GM12878 (cell line): ENCODE measurements around the gene DGAT2. TPM values are rescaled to one million over a fixed set of nuclear protein-coding genes. Genes with fewer than 3 reads are reported as not detected.

Source experiments
- ATAC-seq: fragments of 200-7000 bp; cut with Tn5 transposase; 3 replicates; pipeline ENCODE4 v1.9.1; 2020; ENCODE audit warnings: mild to moderate bottlenecking, moderate library complexity
- BruUV-seq: library from RNA; stranded (reverse); fragments of 400-500 nt; replicated peaks from 2 replicates; lab custom pipeline; 2021; lab: Mats Ljungman, UMichigan
- CTCF ChIA-PET: fragments of 300-600 bp; sonication (Branson Sonifier 250); formaldehyde crosslinking; extraction: SDS; loops from one replicate; lab custom pipeline; 2021; ENCODE audit warnings: inconsistent platforms; lab: Yijun Ruan, JAX
- POLR2A ChIA-PET: fragments of 350-600 bp; formaldehyde crosslinking; extraction: SDS; loops from one replicate; lab custom pipeline; 2021; ENCODE audit warnings: inconsistent platforms; lab: Charles Lee
- RAD21 ChIA-PET: fragments of 300-600 bp; sonication (Branson Sonifier 250); formaldehyde crosslinking; loops from one replicate; lab custom pipeline; 2023; ENCODE audit warnings: antibody characterized with exemption; ENCODE audit not compliant: unreplicated experiment; lab: Charles Lee
- SMC1A ChIA-PET: fragments of 300-600 bp; sonication (Branson Sonifier 250); formaldehyde crosslinking; loops from one replicate; lab custom pipeline; 2023; ENCODE audit not compliant: unreplicated experiment, uncharacterized antibody; lab: Charles Lee
- DNase-seq: peaks from one replicate; pipeline ENCODE4 v3.0.0-alpha.2; 2011; ENCODE audit warnings: low read depth, low spot score
- FAIRE-seq: peaks from 3 replicates; lab custom pipeline; 2011; peaks lifted over from hg19 to GRCh38; lab: Jason Lieb, UNC
- H2AFZ ChIP-seq: 2 replicates; pipeline ENCODE4 v1.6.0; 2011; ENCODE audit warnings: low read depth, low read length, control low read depth; ENCODE audit not compliant: control insufficient read depth
- H3K27ac ChIP-seq: 2 replicates; pipeline ENCODE4 v1.5.1; 2011; ENCODE audit warnings: control low read depth; ENCODE audit not compliant: control insufficient read depth, insufficient read depth
- H3K27me3 ChIP-seq, 2 experiments: replicated peaks in 1 of 2; 2 replicates each; pipeline versions ENCODE4 v1.6.0 to v1.6.1; 2011; ENCODE audit warnings: low read length in 1 of 2; ENCODE audit not compliant: control insufficient read depth in 2 of 2, insufficient read depth in 2 of 2
- H3K36me3 ChIP-seq, 2 experiments: 2 replicates each; pipeline ENCODE4 v1.5.1; 2011; ENCODE audit warnings: low read length in 1 of 2; ENCODE audit not compliant: control insufficient read depth in 2 of 2, insufficient read depth in 2 of 2
- H3K4me1 ChIP-seq: 2 replicates; pipeline ENCODE4 v1.6.1; 2011; ENCODE audit warnings: mild to moderate bottlenecking, low read length, moderate library complexity, mixed read lengths; ENCODE audit not compliant: control insufficient read depth, insufficient read depth
- H3K4me2 ChIP-seq: 2 replicates; pipeline ENCODE4 v1.6.0; 2011; ENCODE audit warnings: control low read depth; ENCODE audit not compliant: control insufficient read depth, insufficient read depth
- H3K4me3 ChIP-seq: fragments of 200-600 bp; sonication (generic); 2 replicates; pipeline ENCODE4 v1.5.1; 2016
- H3K79me2 ChIP-seq: 2 replicates; pipeline ENCODE4 v1.6.0; 2011; ENCODE audit warnings: low read length; ENCODE audit not compliant: control insufficient read depth, insufficient read depth
- H3K9ac ChIP-seq: 2 replicates; pipeline ENCODE4 v1.8.0; 2011; ENCODE audit warnings: low read length, control low read depth, mixed read lengths; ENCODE audit not compliant: control insufficient read depth, insufficient read depth
- H3K9me3 ChIP-seq: replicated peaks from 3 replicates; pipeline ENCODE4 v1.5.1; 2011; ENCODE audit warnings: mild to moderate bottlenecking, low read length; ENCODE audit not compliant: control insufficient read depth, insufficient read depth
- H4K20me1 ChIP-seq: 2 replicates; pipeline ENCODE4 v1.6.0; 2011; ENCODE audit not compliant: control insufficient read depth, insufficient read depth
- BCL11A ChIP-seq: IDR thresholded peaks from 2 replicates; pipeline ENCODE4 v1.6.1; 2011; ENCODE audit warnings: low read depth, low read length
- CBX5 ChIP-seq: sonication (generic); IDR thresholded peaks from 2 replicates; pipeline ENCODE4 v1.6.1; 2016; ENCODE audit warnings: low read depth, moderate library complexity, mild to moderate bottlenecking, inconsistent platforms
- CHD2 ChIP-seq: IDR thresholded peaks from 2 replicates; pipeline ENCODE4 v1.6.1; 2011; ENCODE audit warnings: low read depth, low read length, improper control_type of control experiment, borderline replicate concordance
- CREM ChIP-seq: IDR thresholded peaks from 2 replicates; pipeline ENCODE4 v1.6.1; 2014; ENCODE audit warnings: antibody characterized with exemption, low read depth
- EP300 ChIP-seq, 2 experiments: fragments of 150-350 bp in 1 of 2; IDR thresholded peaks; 2 replicates each; pipeline ENCODE4 v1.6.1; 2011 to 2012; ENCODE audit warnings: low read depth in 2 of 2, low read length in 2 of 2, borderline replicate concordance in 1 of 2, improper control_type of control experiment in 1 of 2, inconsistent platforms in 1 of 2; ENCODE audit not compliant: control insufficient read depth in 1 of 2
- HCFC1 ChIP-seq: fragments of 150-350 bp; IDR thresholded peaks from 2 replicates; pipeline ENCODE4 v1.6.1; 2014; ENCODE audit warnings: low read length
- IKZF1 ChIP-seq: fragments of 450-650 bp; conservative IDR thresholded peaks from 2 replicates; pipeline ENCODE4 v1.6.1; 2017; ENCODE audit warnings: antibody characterized with exemption, mild to moderate bottlenecking
- POLR2A ChIP-seq: IDR thresholded peaks from 2 replicates; pipeline ENCODE4 v1.6.1; 2011; ENCODE audit warnings: low read depth, mild to moderate bottlenecking, low read length
- POU2F2 ChIP-seq: IDR thresholded peaks from 3 replicates; pipeline ENCODE4 v1.6.1; 2011; ENCODE audit warnings: low read depth, mild to moderate bottlenecking, low read length, borderline replicate concordance
- RB1 ChIP-seq: fragments of 450-650 bp; formaldehyde crosslinking; IDR thresholded peaks from 2 replicates; pipeline ENCODE4 v1.6.1; 2017; ENCODE audit warnings: mild to moderate bottlenecking, borderline replicate concordance
- SMC3 ChIP-seq: IDR thresholded peaks from 2 replicates; pipeline ENCODE4 v1.6.1; 2011; ENCODE audit warnings: low read length, improper control_type of control experiment, borderline replicate concordance
- YBX1 ChIP-seq: fragments of 450-650 bp; IDR thresholded peaks from 2 replicates; pipeline ENCODE4 v1.6.1; 2016; ENCODE audit warnings: antibody characterized with exemption
- WGBS: methylation state at CpG from one replicate; pipeline ENCODE4 v1.1.6; 2016; ENCODE audit warnings: low lambda C conversion rate; ENCODE audit not compliant: insufficient replicate concordance, insufficient coverage; ENCODE audit errors: missing lambda C conversion rate; 5-methylcytosine and 5-hydroxymethylcytosine counted together
- in situ Hi-C: fragments of 300-500 bp; cut with MboI; formaldehyde crosslinking; loops from 9 replicates; pipeline ENCODE4 v1.14.3; 2018; ENCODE audit warnings: mixed read lengths
- intact Hi-C: fragments of 100-400 bp; cut with micrococcal nuclease; formaldehyde crosslinking; loops from one replicate; pipeline ENCODE4 v1.14.2; 2022; ENCODE audit not compliant: unreplicated experiment
- polyA plus RNA-seq, 11 experiments: library from polyadenylated mRNA; depleted of rRNA in 4 of 11; unstranded in 6 of 11; stranded (reverse) in 5 of 11; fragments of >200 nt; fragmentation: Nextera tagmentation in 4 of 11; fragmentation: Illumina TruSeq in 1 of 11; extraction: Ambion mirVana in 4 of 11; extraction: Trizol in 1 of 11; gene quantifications; 1 replicate in 1 of 11; 2 replicates in 10 of 11; pipeline versions ENCODE4 v1.2.1 to v1.2.3, GENCODE V29; 2011 to 2016; ENCODE audit warnings: inconsistent platforms in 2 of 11, missing spikeins in 2 of 11, low read depth in 1 of 11
- total RNA-seq, 4 experiments: library from RNA; depleted of rRNA in 3 of 4; stranded (reverse); fragments of >200 nt in 3 of 4; fragmentation: Illumina TruSeq in 1 of 4; extraction: Trizol in 1 of 4; gene quantifications; 2 replicates each; pipeline versions ENCODE4 v1.2.1 to v1.2.3, GENCODE V29; 2013 to 2021
- TF ChIP-seq, protein P1 (sequence below): fragments of 450-650 bp; IDR thresholded peaks from 2 replicates; pipeline ENCODE4 v1.6.1; 2017; ENCODE audit warnings: low read depth, mild to moderate bottlenecking, moderate library complexity
- TF ChIP-seq, protein P2 (sequence below): fragments of 150-350 bp; IDR thresholded peaks from 2 replicates; pipeline ENCODE4 v1.6.1; 2014; ENCODE audit warnings: mild to moderate bottlenecking, low read depth, low read length
- TF ChIP-seq, protein P3 (sequence below): fragments of 150-350 bp; IDR thresholded peaks from 2 replicates; pipeline ENCODE4 v1.6.1; 2016; ENCODE audit warnings: low read depth, low read length
- TF ChIP-seq, protein P4 (sequence below): fragments of 450-650 bp; IDR thresholded peaks from 2 replicates; pipeline ENCODE4 v1.6.1; 2016; ENCODE audit warnings: mild to moderate bottlenecking

The DGAT2 gene
- total and polyA plus RNA-seq, 10 of the 15 experiments (the other 5 are each of a cell fraction or from before 2014, with no cell fraction given): 5.1 to 25.9 (median 17.6) TPM

DNA sequence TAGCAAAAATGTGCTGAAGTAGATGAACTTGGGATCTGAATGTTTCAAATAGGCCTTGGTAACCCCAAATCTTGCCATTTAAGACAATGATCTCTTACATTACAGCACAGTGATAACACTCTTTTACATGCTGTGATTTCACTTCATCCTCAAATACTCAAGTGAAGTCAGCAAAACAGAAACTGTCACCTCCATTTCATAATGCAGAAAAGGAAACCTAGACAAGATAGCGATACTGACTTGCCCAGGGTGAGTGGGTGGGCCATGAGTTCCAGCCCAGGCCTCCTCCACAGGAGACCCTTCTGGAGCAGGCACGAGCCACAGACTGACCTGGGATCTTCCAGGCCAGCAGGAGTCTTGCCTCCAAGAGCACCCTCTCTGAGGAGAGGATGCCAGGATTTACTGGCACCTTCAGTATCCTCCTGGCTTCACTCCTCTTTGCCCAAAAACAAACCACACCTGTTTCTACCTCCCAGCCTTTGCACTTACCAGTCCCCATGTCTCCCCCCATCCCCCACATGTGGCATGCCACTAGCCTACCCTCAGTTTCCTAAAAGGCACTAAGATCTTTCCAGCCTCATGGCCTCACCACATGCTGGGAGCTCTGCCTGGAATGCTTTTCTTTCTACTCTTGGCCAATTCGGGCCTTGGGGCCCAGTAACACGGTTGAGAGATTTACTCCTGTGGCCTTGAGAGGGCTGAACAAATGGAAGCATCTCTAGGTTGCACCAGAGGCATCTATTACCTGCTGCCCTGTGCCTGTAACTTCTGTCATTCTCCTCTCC is 1.9 kb upstream of the DGAT2 start:
- no peak for ATAC-seq
- in situ Hi-C loops (loop anchor here (5.0 kb wide), 1 partner anchor 39 kb away; no protein-coding TSS in a partner anchor), intact Hi-C loops (loop anchor here (10.0 kb wide), 1 partner anchor 172 kb away; no protein-coding TSS in a partner anchor)
- RAD21 ChIA-PET: no interaction called here
- H3K36me3 ChIP-seq: no peaks in the 10 kb centered on the region
- no peaks in the 10 kb centered on the region for H3K9me3 ChIP-seq
- no TSS peak for BruUV-seq
- FAIRE-seq: no peak
- no peak overlapping the region for H3K9ac ChIP-seq
- no peak overlapping the region for H3K4me3 ChIP-seq
- no peak for DNase-seq
- POLR2A ChIA-PET: no interaction called here
- H3K4me1 ChIP-seq: peaks cover 31% of the 10 kb centered on the region
- H3K27ac ChIP-seq: peak overlapping the region; percentile 45
- WGBS: 70% methylated on average over 4 of the region's 4 CpGs
- CTCF ChIA-PET: interaction anchor here (0.6 to 0.9 kb wide), 2 partner anchors 61 to 131 kb away, joined by 3 to 4 read pairs; no protein-coding TSS in a partner anchor
- peak overlapping the region; percentile 7 for H2AFZ ChIP-seq
- no peaks in the 10 kb centered on the region for H4K20me1 ChIP-seq
- H3K79me2 ChIP-seq: peaks cover 6% of the 10 kb centered on the region; the same call in 1 of the 2 replicates
- SMC1A ChIA-PET: interaction anchor here (0.6 to 0.8 kb wide), 2 partner anchors 34 to 101 kb away, joined by 3 read pairs; no protein-coding TSS in a partner anchor
- no peaks in the 10 kb centered on the region for H3K27me3 ChIP-seq
- H3K4me2 ChIP-seq: peak overlapping the region; percentile 20
- TF ChIP-seq YBX1: no peak
- TF ChIP-seq, protein P1, sequence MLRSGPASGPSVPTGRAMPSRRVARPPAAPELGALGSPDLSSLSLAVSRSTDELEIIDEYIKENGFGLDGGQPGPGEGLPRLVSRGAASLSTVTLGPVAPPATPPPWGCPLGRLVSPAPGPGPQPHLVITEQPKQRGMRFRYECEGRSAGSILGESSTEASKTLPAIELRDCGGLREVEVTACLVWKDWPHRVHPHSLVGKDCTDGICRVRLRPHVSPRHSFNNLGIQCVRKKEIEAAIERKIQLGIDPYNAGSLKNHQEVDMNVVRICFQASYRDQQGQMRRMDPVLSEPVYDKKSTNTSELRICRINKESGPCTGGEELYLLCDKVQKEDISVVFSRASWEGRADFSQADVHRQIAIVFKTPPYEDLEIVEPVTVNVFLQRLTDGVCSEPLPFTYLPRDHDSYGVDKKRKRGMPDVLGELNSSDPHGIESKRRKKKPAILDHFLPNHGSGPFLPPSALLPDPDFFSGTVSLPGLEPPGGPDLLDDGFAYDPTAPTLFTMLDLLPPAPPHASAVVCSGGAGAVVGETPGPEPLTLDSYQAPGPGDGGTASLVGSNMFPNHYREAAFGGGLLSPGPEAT: peak; percentile 31; the same call in 1 of the 2 replicates
- TF ChIP-seq, protein P2, sequence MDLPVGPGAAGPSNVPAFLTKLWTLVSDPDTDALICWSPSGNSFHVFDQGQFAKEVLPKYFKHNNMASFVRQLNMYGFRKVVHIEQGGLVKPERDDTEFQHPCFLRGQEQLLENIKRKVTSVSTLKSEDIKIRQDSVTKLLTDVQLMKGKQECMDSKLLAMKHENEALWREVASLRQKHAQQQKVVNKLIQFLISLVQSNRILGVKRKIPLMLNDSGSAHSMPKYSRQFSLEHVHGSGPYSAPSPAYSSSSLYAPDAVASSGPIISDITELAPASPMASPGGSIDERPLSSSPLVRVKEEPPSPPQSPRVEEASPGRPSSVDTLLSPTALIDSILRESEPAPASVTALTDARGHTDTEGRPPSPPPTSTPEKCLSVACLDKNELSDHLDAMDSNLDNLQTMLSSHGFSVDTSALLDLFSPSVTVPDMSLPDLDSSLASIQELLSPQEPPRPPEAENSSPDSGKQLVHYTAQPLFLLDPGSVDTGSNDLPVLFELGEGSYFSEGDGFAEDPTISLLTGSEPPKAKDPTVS: no peak
- TF ChIP-seq EP300 (IDR thresholded peaks at IDR 0.05; ENCODE audit: borderline replicate concordance in 1 of 2, control insufficient read depth in 1 of 2, low read depth in 2 of 2, low read length in 2 of 2): no peak
- TF ChIP-seq POU2F2: no peak
- TF ChIP-seq POLR2A: no peak
- no peak for TF ChIP-seq CREM
- TF ChIP-seq BCL11A: no peak
- TF ChIP-seq, protein P3, sequence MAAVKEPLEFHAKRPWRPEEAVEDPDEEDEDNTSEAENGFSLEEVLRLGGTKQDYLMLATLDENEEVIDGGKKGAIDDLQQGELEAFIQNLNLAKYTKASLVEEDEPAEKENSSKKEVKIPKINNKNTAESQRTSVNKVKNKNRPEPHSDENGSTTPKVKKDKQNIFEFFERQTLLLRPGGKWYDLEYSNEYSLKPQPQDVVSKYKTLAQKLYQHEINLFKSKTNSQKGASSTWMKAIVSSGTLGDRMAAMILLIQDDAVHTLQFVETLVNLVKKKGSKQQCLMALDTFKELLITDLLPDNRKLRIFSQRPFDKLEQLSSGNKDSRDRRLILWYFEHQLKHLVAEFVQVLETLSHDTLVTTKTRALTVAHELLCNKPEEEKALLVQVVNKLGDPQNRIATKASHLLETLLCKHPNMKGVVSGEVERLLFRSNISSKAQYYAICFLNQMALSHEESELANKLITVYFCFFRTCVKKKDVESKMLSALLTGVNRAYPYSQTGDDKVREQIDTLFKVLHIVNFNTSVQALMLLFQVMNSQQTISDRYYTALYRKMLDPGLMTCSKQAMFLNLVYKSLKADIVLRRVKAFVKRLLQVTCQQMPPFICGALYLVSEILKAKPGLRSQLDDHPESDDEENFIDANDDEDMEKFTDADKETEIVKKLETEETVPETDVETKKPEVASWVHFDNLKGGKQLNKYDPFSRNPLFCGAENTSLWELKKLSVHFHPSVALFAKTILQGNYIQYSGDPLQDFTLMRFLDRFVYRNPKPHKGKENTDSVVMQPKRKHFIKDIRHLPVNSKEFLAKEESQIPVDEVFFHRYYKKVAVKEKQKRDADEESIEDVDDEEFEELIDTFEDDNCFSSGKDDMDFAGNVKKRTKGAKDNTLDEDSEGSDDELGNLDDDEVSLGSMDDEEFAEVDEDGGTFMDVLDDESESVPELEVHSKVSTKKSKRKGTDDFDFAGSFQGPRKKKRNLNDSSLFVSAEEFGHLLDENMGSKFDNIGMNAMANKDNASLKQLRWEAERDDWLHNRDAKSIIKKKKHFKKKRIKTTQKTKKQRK: no peak
- no peak for TF ChIP-seq SMC3
- TF ChIP-seq IKZF1: 0 out of 2 replicates have a peak, but pooled peaks have one; percentile 44
- TF ChIP-seq, protein P4, sequence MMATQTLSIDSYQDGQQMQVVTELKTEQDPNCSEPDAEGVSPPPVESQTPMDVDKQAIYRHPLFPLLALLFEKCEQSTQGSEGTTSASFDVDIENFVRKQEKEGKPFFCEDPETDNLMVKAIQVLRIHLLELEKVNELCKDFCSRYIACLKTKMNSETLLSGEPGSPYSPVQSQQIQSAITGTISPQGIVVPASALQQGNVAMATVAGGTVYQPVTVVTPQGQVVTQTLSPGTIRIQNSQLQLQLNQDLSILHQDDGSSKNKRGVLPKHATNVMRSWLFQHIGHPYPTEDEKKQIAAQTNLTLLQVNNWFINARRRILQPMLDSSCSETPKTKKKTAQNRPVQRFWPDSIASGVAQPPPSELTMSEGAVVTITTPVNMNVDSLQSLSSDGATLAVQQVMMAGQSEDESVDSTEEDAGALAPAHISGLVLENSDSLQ: peak; percentile 42; the same call in 1 of the 2 replicates
- no peak for TF ChIP-seq CHD2
- TF ChIP-seq RB1: no peak
- TF ChIP-seq HCFC1: no peak
- TF ChIP-seq CBX5: no peak
